Myometrial cell (primary cell): ENCODE measurements around the gene ADM. TPM values are rescaled to one million over a fixed set of nuclear protein-coding genes. Genes with fewer than 3 reads are reported as not detected.

Experiments
- total RNA-seq: library from RNA; depleted of rRNA; stranded (reverse); fragments of >200 nt; gene quantifications from 2 replicates; pipeline ENCODE4 v1.2.3, GENCODE V29; 2015

The ADM gene
- 298 and 324 TPM in 2 replicates for total RNA-seq

GRCh38 chr11:10304495-10305261, at the start of gene ADM:
TSS of gene ADM (plus strand) at chr11:10305073. CDS start at chr11:10305701, 628 bp downstream.

GRCh38 chr11:10293423-10294289, 11.2 kb upstream of the ADM start, which contains the start of gene SBF2:
TSS of gene SBF2 (minus strand) at chr11:10294219. CDS start at chr11:10294069, 150 bp downstream.

Other genes with a start within 250 kb of the ADM start
- gene SBF2, start 10.9 kb upstream of the ADM start, total RNA-seq = 29.4 and 33.0 TPM in 2 replicates
- 5.0 and 5.8 TPM in 2 replicates for gene AMPD3, start 150.2 kb downstream of the ADM start, total RNA-seq
- gene RNF141, start 236.1 kb downstream of the ADM start, total RNA-seq = 17.6 and 19.0 TPM in 2 replicates